Hematopoietic multipotent progenitor cell treated with erythropoietin and hydrocortisone succinate and interleukin-3 and kit ligand, for 8 days (in vitro differentiated cells): ENCODE results near the gene KRTAP3-2.
"Not testable (repeated sequence)": the region's sequence is repeated elsewhere in the genome, so short reads cannot be mapped to it uniquely, and the experiment has no call there.

Source experiments
- DNase-seq: peaks from one replicate; pipeline ENCODE4 v3.0.0-alpha.2; 2015

Gene KRTAP3-2

DNA sequence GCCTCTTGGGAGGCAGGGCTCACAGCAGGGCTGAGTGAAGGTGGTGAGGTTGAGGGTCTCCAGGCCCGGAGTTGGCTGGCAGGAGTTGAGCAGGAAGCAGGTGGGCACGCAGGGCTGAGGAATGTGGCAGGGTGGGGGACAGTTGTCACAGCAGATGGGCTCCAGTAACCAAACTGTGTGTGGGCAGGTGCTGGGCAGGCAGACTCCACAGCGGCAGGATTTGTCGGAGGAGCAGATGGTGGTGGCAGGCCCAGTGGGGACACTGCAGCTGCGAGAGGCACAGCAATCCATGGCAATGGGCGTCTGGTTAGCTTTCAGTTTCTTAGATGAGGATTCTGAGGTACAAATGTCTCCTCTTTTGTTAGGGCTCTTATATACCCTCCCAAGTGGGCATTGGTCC, at the start of gene KRTAP3-2:
KRTAP3-2 (minus strand) TSS at position 344 of the 400 bp plus-strand sequence; CDS start at position 291, 53 bp downstream.
- DNase-seq: not testable (repeated sequence)

DNA sequence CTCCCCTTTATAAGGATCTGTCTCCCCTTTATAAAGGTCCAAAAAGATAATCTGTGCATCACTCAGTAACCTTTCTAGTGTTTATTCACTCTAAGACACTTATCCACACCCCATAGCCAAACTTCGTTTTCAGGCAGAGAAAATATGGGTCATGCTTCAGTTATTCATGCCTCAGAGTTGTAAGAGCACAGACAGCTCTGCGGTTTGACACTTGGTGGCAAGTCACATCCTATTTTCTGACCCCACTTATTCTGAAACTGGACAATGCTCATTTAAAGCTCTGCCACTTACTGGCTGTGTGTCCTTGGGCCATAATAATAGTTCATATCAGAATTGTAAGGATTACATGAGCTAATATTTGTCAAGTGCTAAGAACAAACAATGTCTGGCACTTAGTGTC, 49.4 kb upstream of the KRTAP3-2 start:
- DNase-seq: no peak

GRCh38 chr17:41048441-41048840, 48.7 kb upstream of the KRTAP3-2 start:
- no peak for DNase-seq

DNA sequence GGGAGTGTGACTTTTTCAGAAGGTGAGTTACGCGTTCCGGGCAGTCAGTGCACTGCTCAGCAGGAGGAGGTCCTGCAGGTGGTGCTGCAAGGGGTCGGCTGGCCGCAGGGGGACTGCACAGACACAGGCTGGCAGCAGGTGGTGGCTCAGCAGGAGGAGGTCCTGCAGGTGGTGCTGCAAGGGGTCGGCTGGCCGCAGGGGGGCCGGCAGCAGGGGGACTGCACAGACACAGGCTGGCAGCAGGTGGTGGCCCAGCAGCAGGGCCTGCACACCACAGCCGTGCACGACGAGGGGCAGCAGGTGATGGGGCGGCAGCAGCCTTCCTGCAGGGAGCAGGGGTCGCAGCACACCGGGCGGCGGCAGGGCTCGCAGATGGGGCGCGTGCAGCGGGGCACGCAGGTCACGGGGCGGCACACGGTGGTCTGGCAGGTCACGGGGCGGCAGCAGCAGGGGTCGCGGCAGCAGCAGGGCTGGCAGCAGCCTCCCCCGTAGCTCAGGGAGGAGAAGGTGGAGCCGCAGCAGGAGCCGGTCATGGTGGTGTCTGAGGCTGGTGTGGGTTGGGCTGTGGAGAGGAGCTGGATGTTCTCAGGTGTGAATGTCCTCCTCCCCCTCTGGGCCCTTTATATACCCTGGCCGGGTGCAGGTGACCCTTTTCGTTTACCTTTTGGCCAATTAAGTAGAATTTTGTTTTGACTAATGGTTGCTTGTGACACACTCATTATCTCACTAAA, 47.2 kb upstream of the KRTAP3-2 start, which contains the start of gene KRTAP2-1:
KRTAP2-1 (minus strand) TSS at position 582 of the 731 bp plus-strand sequence; CDS start at position 533, 49 bp downstream.
- not testable (repeated sequence) for DNase-seq

- no peak for DNase-seq
These were observed 43.2 kb upstream of the KRTAP3-2 start for GRCh38 chr17:41042953-41043352.

DNA sequence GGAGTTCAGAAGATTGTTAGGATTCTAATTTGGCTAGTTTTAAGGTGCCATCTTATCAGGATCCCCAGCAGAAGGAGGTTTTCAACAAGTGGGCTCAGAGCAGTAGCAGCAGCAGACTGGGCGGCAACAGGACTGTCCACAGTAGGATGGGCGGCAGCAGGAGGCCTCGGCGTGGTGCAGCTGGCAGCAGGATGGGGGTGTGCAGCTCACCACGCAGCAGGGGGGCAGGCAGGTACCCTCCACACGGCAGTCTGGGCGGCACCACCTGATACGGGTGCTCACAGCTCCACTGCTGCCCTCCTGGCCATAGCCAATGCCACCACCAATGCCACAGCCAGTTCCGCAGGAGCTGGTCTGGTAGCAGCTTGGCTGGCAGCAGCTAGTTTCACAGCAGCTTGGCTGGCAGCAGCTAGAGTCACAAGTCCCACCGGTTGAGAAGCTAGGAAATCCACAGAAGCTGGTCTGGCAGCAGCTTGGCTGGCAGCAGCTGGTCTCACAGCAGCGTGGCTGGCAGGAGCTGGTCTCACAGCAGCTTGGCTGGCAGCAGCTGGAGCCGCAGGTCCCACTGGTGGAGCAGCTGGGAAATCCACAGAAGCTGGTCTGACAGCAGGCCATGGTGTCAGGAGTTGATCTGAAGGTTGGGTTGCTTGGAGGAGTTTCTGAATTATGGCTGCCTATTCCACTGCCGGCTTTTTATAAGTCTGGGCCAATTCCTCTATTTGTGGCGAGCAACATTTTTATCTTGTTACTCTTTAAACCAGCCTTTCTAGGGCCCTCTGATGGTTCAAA, 41.3 kb upstream of the KRTAP3-2 start, which contains the start of gene KRTAP1-1:
KRTAP1-1 (minus strand) TSS at position 668 of the 789 bp plus-strand sequence; CDS start at position 615, 53 bp downstream.
- not testable (repeated sequence) for DNase-seq

GRCh38 chr17:41037853-41038350, 38.2 kb upstream of the KRTAP3-2 start:
- no peak for DNase-seq

GRCh38 chr17:41034346-41034935, 34.7 kb upstream of the KRTAP3-2 start, which contains the start of gene KRTAP1-3:
Gene KRTAP1-3, minus strand, starts transcription at chr17:41034874. Its CDS starts 53 bp downstream, at chr17:41034821.
- not testable (repeated sequence) for DNase-seq

- no peak for DNase-seq
These were observed 30.0 kb upstream of the KRTAP3-2 start, which contains the start of gene KRTAP1-4 for GRCh38 chr17:41029633-41030245. Gene KRTAP1-4, minus strand, starts transcription at chr17:41030195. Its CDS starts 117 bp downstream, at chr17:41030078.

- DNase-seq: no peak
These were observed 27.2 kb upstream of the KRTAP3-2 start, which contains the start of gene KRTAP1-5 for GRCh38 chr17:41026715-41027471. Gene KRTAP1-5, minus strand, starts transcription at chr17:41027208. Its CDS starts 53 bp downstream, at chr17:41027155.

- DNase-seq: no peak
These were observed 25.0 kb upstream of the KRTAP3-2 start for GRCh38 chr17:41024697-41025096.

GRCh38 chr17:41020336-41020735, 20.6 kb upstream of the KRTAP3-2 start:
- DNase-seq: no peak

GRCh38 chr17:41019415-41019814, 19.7 kb upstream of the KRTAP3-2 start:
- no peak for DNase-seq

DNA sequence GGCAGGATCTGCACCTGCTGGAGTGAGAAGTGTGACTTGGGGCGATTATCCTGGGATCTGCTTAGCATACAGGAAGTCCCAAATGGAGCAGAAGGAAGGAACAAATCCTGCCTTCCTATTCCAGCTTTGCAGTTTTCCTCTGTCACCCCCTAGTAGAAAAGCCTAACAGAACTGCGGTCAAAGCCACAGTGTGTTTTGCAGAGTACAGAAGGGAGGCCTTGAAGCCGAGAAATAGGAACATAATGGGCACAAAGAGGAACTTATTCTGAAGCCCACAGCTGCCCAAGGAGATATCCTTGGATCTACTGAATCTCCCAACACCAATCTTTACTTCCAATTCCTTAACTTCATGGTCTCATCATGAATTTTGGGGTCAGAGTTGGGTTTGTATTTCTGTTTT, 18.8 kb upstream of the KRTAP3-2 start:
- no peak for DNase-seq

DNA sequence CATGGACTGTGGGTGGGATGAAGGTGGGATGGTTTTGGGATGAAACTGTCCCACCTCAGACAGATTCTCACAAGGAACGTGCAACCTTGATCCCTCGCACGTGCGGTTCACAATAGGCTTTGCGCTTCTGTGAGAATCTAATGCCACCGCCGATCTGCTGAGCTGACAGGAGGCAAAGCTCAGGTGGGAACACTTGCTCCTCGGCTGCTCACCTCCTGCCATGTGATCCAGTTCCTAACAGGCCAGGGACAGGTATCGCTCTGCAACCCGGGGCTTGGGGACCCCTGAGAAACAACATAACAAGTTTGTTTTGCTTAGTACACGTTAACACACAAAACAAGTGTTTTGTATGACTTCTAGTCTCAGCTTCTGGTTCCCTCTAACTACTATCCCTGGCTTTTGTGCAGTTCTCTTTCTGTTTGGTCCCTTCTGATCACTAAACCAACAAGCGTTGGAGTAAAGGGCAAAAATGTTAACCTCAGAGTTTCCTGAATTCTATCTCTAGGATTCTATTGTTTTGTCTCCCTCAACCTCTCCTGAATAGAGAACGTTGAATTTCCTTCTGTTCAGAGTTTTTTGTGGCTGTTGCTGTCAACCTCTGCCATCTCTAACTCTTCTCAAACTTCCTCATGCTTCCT, 17.0 kb upstream of the KRTAP3-2 start:
- no peak for DNase-seq

GRCh38 chr17:41015454-41015853, 15.7 kb upstream of the KRTAP3-2 start:
- DNase-seq: no peak

DNA sequence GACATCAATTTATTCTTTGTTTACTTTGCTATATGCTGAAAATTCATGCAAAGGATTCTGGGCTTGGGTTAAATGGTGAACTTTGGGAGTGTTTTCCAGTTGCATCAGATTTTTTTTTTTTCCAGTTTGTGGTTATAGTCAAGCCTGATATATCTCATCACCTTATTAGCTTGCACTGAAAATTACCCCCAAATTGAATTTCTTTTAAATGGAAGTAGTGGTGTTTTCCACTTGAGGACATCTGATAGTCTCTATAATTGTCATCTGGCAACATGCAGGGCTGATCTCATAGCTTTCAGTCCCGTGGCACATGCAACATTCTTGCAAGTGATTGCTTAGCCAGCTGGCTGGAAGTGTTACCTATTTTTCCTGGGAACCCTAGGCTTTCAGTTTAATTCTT, 13.9 kb upstream of the KRTAP3-2 start:
- no peak for DNase-seq

GRCh38 chr17:41013181-41013580, 13.5 kb upstream of the KRTAP3-2 start:
- no peak for DNase-seq

DNA sequence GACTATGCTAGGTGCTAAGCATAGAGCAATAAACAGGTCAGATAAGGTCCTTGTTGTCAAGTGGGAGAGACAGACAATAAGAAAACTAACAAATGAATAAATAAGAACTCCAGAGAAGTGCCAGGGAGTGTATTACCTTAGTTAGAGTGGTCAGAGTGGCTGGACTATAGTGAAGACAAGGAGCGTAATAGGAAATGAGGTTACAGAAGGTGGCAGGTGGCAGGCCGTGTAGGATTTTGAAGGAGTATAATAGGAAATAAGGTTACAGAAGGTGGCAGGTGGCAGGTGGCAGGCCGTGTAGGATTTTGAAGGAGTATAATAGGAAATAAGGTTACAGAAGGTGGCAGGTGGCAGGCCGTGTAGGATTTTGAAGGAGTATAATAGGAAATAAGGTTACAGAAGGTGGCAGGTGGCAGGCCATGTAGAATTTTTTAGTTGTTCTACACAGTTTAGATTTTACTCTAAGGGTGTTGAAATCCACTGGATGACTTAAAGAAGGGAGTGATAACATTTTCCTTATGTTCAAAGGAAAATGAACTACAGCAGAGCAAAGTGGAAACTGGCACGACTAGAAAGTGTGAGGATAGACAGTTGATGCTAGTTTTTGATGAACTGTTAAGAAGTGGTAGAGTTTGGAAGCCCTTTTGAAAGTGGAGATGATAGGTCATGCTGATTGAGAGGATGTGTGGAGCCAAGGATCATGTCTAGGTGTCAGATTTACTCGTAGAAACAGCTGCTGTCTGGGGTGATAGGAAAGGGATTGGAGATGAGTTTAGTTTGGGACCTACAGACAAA, 12.8 kb upstream of the KRTAP3-2 start:
- no peak for DNase-seq

DNA sequence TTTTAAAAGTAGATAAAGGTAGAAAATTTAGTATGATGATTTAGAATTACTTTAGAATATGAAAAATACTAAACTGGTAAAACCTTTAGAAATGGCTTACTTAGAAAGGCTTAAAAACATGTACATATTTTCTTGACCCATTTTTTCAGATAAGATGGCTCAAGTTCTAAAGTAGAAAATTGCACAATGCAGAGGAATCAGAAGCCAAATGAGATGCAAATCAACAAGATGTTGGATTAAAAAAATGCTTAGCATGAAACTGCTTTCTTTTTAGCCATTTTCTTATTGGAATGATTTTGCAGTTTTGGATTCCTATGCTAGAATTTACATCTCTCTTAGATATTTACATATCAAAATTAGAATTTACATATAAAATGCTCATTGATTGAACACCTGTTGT, 10.7 kb upstream of the KRTAP3-2 start:
- no peak for DNase-seq
